ENCODE data around the gene ACER1.

- TF ChIP-seq CTCF (IDR thresholded peaks at IDR 0.05; ENCODE audit: borderline replicate concordance, extremely low read depth, low read length, poor library complexity, severe bottlenecking): no peak
- no peak for TF ChIP-seq EZH2 (IDR thresholded peaks at IDR 0.05; ENCODE audit: borderline replicate concordance, low read depth, low read length, severe bottlenecking)
These were observed 74.0 kb downstream of the ACER1 start for GRCh38 chr19:6259312-6259861.

All from DND-41 (cell line).